Hematopoietic multipotent progenitor cell treated with erythropoietin and hydrocortisone succinate and interleukin-3 and kit ligand, for 8 days (in vitro differentiated cells): ENCODE data around the gene DCAF8.

ENCODE experiments used
- DNase-seq: peaks from one replicate; pipeline ENCODE4 v3.0.0-alpha.2; 2015

DCAF8 gene

GRCh38 chr1:160222546-160222945, 39.8 kb downstream of the DCAF8 start:
- no peak for DNase-seq

- no peak for DNase-seq
Measured at GRCh38 chr1:160221089-160221488, 41.3 kb downstream of the DCAF8 start.

DNA sequence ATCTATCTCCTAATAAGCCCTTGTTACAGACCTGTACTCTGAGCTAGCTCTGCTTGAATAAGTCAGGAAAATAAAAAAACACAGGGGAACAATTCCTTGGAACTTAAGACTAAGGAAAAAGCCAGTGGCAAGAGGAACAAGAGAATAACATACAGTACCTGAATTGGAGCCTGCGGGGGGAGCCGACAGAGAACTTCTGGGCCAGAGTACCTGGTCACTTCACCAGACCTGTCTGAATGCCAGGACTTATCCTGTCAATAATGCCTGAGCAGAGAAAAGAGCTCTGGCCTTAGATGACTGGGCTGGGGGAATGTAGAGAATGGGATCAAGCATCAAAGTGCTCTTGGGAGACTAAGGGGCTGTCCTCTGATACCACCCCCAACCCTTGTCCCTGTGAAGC, 42.0 kb downstream of the DCAF8 start:
- DNase-seq: no peak

DNA sequence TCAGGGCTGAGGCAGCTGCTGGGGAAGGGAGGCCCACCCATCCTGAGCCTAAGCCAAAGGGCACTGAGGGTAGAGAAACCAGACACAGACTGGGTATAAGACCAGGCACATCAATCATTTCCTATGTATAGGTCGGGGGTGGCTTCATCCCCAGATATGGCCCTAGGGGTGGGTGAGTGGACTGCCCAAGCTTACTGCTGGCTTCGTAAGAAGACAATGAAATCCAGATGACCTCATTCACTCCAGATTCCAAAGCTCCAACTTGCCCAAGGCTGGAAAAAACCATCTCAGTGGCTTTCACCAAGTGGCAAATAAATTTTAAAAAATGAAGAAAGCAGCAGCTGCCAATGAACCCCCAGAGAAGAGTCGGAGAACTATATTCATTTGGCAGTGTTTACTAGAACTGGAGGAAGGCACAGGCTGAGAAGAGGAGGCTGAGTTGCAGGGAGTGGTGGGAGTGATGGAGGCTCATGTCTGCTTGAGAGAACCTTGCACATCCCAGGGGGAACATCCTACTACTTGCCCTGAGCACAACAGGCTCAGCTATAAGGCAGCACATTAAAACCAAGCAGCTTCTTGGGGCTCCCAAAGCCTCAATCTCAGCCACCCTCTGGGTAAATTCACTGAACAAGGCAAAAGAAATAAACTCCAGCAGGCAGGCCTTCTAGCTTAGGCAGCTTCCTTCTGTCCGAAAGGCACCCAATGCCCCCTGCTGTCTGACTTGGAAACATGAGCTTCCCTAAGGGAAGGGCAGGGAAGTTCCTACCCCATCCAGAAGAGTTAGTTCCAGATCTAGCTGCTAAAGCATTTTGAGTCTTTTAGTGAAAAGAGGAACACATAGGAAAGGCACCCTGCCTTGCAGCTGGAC, 43.1 kb downstream of the DCAF8 start:
- DNase-seq: peak; percentile 26

GRCh38 chr1:160217481-160218051, 44.8 kb downstream of the DCAF8 start:
- DNase-seq: no peak

- DNase-seq: no peak
Measured at GRCh38 chr1:160216301-160216700, 46.0 kb downstream of the DCAF8 start.

GRCh38 chr1:160214481-160215140, 47.7 kb downstream of the DCAF8 start:
- DNase-seq: no peak

DNA sequence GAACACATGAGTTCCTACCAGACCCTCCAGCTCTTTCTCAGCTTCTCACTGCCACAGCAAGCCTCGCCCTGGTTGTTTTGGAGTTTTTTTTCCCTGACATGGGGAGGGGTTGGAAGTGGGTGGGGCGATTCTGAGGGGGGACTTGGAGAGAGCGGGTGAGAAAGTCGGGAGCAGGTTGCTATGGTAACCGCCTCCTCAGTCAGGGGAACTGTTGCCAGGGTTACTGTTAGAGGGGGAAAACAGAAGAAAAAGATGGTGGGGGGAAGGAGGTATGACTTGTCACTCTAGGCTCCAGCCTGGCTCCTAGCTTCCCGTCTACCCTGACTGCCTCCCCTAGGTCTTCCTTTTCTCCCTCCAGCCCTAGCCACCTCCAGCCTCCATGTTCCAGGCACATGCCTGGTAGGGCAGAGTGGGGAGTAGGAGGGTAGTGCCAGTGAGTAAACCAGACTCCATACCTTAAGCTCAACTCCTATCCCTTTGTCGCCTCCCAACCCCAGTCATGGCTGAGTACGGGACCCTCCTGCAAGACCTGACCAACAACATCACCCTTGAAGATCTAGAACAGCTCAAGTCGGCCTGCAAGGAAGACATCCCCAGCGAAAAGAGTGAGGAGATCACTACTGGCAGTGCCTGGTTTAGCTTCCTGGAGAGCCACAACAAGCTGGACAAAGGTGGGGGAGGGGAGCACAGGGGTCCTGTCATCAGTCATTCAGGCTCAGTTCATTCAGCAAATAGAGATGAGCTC, 51.1 kb downstream of the DCAF8 start:
- no peak for DNase-seq

DNA sequence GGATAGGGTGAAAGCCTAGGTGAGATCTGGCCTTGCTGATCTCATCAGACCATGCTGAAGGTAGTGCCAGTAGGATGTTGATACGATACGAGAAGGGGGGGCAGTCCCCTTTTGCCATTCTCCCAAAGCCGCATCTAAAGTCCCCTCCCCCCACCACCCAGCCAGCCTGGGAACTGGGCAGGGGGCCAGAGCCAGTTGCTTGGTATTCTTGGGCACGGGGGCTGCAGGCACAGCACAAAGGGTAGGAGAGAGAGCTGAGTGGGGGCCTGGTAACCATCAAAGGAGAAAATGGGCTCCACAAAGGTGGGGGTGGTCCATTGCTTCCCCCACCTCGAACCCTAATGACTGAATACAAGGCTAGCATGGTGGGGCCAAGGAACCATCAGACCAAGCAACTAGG, 51.8 kb downstream of the DCAF8 start:
- DNase-seq: no peak

GRCh38 chr1:160209321-160210046, 52.9 kb downstream of the DCAF8 start:
- DNase-seq: no peak

DNA sequence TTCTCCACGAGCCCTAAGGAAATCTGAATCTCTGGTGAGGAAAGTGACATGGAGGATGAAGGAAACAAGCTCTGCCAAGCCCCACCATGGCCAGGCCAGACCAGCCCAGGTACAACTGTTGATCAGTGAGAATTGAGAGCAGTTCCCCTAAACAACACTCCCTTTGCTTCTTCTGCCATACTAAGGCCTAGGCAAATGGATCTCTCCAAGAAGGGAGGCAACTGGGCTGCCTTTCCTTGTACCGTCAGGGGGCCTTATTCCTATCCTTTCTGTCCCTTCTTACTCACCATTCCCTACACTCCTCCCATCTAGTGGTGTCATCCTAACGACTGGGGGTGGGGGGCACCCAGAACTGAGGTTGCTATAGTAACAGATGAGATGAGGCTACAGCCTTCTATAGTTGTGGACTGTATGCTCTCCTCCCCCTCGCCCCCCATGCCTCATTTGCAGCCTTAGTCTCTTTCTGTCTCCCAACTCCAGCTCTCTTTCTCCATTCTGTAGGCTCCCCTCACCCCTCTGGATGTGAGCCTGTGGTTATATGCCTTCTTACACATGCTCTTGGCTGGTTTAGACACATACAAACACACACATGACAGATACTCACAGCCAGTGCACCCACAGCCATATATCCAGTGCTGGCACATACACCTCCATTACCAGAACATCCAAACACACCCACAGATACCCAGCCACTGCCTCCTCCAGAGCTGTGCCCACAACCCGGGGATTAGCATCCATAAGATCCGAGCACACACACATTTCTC, 53.6 kb downstream of the DCAF8 start:
- DNase-seq: no peak

DNA sequence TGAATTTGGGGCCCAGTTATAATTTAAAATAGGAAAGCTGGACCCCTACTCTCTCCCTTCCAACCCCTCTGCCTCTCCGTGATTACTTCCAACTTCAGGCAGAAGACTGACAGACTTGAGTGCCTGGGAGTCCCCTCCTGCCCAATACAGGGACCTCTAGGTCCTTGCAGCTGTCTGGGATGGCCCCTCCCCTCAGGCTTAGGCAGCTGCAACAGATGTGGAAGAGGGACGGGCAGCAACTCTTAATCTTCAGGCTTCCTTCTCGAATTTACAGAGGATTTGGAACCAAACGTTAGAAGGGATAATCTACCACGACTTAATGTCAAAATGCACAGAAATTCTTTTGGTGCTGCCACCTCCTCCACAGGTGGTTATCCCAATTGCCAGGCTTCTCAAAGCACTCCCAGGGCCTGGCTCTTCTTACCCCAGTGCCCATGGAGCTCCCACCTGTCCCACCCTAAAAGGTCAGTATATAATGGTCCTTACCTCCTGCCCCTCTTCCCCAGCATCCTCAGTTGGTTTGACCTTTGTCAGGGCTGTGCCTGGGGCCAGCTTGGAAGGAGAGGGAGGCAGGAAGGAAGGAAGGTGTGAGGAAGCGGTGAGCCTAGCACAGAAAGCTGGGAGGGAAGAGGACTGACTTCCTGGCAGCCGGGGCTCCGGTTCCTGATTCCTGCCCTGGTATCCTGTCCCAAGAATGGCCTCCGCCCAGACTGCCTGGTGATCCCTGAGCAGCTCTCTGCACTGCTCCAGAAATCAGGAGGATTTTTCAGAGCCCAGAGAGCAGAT, 54.4 kb downstream of the DCAF8 start:
- no peak for DNase-seq

GRCh38 chr1:160207118-160207650, 55.2 kb downstream of the DCAF8 start:
- no peak for DNase-seq

DNA sequence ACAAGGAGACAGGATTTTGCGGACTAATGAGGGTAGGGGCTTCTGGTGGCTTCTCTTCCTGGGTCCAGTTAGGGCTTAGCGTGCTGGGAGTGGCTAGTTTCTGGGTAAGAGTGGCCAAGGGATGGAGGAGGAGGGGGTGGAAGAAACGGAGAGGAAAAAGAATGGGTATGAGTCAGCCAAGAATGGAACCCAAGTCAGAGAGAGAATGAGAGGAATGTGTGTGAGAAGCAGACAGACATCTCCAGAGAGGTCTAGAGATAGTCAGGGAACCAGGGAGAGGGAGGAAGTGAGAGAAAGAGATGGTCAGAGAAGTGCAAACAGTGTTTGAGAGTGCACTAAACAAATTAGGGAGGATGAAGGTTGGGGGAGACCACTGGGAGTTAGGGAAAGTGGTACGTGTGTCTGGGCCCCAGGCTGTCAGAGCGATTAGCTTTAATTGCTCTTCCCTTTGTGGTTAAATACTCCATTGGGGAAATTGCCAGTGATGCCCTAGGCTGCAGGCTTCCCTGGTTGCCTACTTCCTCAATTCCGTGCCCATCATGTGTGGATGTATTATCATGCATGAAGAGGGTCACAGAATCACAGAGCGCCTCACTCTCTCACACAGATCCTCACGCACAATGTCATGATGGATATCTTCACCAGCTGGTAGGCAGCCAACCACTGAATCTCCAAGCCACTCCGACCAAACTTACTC, 55.8 kb downstream of the DCAF8 start:
- peak; percentile 7 for DNase-seq

DNA sequence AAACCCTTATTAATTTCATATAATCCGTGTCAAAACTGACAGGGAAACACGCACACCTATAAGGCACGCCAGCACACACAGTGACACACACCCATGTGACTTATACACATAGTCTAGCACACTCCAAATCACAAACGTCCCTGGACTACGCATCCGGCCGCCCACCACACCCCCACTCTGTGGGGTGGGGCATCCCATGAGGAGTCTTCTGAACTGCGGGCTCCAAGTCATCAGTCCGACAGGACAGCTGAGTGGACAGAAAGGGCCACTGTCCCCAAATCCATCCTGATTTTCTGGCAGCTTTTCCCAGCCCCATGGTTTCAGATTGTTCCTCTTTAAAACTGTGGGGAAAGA, 56.3 kb downstream of the DCAF8 start:
- DNase-seq: peak; percentile 39

- peak; percentile 43 for DNase-seq
Measured at GRCh38 chr1:160205242-160206035, 56.9 kb downstream of the DCAF8 start, which contains the start of gene PEA15. Gene PEA15, plus strand, starts transcription at chr1:160205384. Its CDS starts 6,161 bp downstream, at chr1:160211545.

DNA sequence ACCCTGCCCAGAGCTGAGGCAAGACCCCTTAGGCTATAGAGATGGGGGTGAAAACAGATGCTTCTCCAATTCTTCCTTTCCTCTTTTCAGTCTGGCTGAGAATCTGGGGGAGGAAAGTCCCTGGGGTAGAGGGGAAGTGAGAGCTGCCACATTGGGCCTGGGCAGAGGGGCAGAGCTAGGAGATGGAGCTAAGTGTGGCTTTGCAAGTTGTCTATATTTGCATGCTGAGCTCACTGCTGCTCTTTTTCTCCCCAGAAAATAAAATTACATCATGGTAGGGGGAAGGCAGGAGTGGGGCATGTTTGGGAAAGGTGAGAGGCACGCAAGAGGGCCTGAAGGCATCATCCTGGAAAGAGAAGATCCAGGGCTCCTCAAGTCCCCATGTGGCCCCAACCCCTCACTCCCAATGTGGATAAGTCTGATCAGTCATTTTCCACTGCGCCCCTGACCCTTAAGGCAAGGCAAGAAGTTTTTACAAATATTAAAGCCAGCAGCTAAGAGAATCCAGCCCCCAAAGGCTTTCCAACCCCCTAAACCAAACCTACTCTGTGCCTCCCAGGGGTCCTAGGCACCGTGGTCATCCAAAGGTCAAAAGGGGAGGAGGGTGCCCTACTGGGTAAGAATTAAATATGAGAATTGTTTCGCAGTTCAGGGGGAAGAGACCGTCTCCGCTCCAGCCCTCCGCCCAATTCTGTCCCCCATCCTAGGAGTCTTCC, 57.7 kb downstream of the DCAF8 start:
- DNase-seq: no peak

- no peak for DNase-seq
Measured at GRCh38 chr1:160200786-160201185, 61.6 kb downstream of the DCAF8 start.
